NOMO-1 (cell line): Measurements from ENCODE around the gene PDE7B.
A peak's percentile ranks its signal among the peaks of the same experiment; 100 is the strongest.

Experiments
- DNase-seq, 2 experiments: peaks; one replicate each; lab custom pipeline; 2025; ENCODE audit not compliant: unreplicated experiment in 2 of 2; lab: John Stamatoyannopoulos, UW

PDE7B gene

DNA sequence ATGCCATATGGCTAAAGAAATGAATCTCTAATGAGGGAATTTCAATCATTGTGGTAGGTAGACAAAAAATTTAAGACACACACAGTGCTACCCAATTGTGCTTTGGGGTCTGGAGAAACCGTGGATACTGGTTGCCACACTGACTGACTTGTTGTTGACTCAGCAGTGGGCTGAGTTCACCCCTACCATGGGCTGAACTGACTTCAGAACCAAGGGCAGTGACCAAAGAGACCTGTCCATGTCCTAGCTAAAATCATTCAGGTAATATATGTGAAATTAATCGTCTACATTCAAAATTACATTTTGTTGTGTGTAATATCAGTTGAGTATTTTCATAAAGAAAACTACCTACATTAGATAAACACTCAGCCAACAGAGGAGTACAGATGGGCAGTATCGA is 131.6 kb downstream of the PDE7B start:
- no peak for DNase-seq

DNA sequence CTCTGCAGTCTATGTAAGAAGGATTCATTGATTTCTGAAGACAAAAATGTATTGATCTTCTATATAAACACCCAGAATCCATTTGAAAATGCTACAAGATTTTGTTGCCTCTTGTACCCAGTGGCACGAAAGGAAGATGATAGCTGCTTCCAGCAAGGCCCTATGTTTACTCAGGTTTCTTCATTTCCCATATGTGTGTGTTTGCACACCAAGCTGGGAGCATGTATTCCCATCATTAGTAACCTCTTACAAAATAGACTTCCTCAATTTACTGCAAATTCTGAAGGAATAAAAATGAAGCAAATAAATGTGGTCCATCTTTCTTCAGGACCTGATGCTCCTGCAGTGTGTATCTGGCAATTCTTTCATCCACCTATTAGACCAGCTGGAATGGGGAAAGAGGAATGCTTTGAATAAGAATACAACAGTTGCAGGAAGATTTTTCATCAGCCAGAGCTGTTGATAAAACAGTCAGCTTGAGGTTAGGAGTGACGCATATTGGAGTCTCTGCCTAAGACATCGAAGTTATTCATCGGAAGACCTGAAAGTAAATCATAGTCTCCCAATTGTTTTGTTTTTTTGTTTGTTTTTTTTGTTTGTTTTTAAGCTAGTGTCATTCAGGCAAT is 132.3 kb downstream of the PDE7B start:
- no peak for DNase-seq

DNA sequence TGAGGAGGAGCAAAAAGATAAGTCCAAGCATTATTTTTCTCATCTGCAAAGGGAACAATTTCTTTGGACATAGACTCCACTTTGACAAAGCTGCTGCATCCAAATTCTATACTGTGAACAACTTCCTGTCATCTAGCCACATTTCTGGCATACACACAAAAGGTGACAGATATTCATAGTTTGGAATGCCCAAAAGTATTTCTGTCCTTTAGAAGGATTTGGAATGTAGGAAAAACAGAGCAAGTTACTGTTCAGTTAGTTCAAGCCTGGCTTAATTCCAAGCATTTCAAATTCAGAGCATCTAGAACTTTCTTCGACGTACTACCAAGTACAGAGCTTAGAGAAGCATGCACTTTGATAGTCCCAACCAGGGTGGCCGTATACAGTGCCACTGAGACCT is 134.0 kb downstream of the PDE7B start:
- DNase-seq, result no peak

DNA sequence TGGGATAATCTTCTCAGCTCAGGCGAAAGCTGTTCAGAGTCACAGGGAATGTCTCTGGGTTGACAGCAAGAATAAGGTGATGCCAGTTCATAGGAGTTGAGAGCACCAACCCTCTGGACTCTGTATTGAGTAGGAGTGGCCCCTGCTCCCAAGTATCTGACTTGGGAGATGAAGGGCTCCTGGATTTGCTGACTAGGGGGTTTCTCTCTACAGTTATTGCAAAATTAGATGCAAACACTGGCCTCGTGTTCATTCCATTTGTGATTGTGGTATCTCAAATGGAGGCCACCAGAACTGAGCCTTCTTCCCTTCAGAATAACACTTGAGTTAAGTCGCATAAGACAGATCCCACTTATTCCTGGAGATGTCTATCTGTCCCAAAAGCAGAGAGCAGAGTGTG is 135.7 kb downstream of the PDE7B start:
- no peak for DNase-seq

DNA sequence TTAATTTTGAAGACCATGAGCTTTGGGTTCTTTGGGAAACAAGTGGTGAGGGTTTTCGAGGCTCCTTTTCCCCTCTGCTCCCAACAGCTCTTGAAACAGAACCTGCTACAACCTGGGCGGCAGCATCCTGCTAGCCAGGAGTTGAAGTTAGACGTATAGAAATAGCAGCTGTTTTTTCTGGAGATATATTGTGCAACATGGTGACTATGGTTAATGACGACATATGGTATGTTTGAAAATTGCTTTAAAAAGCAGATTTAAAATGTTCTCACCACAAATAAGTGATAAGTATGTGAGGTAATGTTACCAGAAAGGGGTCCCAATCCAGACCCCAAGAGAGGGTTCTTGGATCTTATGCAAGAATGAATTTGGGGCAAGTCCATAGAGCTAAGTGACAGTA is 138.9 kb downstream of the PDE7B start:
- peak in 1 of 2 experiments; percentile 30 for DNase-seq

DNA sequence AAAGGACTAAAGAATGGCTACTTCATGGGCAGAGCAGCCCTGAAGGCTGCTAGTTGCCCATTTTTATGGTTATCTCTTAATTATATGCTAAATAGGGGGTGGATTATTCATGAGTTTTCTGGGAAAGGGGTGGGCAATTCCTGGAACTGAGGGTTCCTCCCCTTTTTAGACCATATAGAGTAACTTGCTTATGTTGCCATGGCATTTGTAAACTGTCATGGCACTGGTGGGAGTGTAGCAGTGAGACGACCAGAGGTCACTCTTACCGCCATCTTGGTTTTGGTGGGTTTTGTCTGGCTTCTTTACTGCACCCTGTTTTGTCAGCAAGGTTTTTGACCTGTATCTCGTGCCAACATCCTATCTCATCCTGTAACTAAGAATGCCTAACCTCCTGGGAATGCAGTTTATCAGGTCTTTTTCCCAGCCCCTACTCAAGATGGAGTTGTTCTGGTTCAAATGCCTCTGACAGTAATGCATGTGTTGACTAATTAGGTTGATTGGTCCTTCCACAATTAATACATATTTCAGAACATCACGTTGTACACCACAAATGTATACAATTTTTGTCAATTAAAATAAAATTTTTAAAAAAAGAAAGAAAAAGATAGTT is 139.5 kb downstream of the PDE7B start:
- DNase-seq, result no peak

DNA sequence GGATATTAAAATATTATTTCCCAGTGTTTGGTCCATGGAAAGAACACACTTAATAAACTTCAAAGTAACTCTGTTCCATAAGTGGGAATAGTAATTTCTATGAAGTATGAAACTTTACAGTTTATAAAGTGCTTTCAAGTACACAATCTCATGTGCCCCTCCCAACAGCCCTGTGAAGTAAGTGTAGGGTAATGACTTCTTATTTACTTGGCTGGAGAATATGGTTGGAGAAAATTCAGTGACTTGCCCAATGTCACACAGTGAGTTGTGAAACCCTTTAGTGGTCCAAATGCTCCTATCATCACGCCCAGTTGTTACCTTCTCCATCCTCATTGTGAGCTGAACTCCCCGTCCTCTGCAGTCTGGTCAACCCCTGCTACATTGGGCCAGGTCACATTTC is 141.2 kb downstream of the PDE7B start:
- DNase-seq, result no peak

DNA sequence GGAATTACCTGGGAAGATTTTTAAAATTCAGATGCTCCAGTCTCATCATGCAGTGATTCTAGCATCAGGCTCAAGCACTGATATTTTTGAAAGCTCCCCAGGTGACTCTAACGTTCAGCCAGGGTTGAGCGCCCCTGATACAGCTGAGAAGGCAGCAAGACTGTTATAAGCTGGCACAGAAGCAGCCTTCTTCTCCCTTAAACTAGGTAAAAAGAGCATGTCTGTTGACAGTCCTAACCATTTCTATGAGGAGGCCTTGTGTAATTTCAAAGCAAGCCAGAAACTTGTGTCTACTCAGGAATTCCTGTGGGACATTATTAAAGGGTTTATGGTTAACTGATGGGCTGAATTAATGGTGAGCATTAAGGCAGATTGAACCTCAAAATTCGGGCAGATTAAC is 141.9 kb downstream of the PDE7B start:
- no peak for DNase-seq

DNA sequence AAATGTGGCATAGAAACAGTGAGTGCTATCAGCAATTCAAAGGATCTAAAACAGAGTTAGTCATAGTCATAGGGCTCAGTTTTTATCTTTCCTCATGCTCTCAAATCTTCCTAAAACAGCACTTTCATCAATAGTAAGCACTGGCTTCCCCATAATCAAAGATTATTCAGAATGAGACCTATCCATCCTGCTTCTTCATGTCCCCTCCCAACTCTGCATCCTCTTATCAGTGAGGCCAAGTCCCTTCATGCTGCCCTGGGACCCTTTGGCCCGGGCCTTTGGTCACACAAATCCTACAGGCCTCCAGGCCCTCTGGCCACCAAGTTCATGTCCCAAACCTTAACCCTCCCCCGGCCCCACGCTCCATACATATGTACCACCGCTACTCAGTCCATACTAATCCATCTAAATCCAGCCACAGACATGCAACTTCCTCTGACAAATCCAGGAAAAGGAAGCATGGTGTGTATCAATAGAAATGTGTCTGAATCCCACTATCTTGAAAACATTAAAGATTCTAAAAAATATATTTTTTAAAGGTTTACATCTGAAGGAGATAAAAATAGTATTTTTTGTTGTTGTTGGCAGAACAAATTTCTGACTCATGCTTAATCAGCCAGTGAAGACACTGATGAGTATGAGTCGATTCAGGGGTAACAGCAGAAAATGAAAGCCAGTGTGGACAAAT is 143.5 kb downstream of the PDE7B start:
- DNase-seq, result peak in 1 of 2 experiments; percentile 46

DNA sequence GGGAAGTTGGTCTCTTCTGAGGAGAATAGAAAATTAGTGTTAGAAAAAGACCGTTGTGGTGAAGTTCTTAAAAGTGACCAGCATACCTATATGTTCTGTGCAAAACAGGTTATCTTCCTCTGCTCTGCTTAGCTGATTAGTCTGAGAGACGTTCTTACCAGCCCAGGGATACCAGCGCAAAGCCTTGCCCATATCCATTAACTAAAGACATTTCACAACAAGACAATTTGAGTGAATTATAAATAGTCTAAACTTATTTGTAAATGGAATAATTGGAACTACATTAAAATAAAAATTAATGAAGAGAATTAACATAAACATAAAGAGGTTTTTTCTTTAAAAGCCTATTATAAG is 144.0 kb downstream of the PDE7B start:
- DNase-seq, result no peak

DNA sequence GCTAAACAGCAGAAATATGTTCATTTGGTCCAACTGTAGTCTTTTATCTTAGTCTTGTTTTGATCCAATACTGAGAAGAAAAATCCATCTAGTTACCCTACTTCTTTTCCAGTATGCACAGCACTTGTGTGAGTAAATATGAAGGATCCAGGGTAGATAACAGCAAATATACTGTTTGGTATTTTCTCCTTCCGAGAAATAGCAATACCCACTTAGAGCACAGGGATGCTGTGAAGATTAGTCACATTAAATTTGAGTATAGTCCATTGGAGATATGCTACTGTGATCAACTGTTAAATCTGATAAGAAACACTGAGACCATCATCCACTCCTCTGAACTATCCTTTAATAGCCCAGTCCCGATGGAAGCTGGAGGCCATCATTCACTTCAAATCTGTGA is 145.2 kb downstream of the PDE7B start:
- DNase-seq, result no peak

DNA sequence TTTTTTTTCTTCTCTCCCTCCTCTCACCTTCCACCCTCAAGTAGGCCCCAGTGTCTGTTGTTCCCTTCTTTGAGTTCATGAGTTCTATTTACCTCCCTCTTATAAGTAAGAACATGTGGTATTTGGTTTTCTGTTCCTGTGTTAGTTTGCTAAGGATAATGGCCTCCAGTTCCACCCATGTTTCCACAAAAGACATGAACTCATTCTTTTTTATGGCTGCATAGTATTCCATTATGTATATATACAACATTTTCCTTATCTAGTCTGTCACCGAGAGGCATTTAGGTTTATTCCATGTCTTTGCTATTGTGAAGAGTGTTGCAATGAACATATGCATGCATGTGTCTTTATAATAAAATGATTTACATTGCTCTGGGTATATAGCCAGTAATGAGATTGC is 147.9 kb downstream of the PDE7B start:
- DNase-seq, result no peak

DNA sequence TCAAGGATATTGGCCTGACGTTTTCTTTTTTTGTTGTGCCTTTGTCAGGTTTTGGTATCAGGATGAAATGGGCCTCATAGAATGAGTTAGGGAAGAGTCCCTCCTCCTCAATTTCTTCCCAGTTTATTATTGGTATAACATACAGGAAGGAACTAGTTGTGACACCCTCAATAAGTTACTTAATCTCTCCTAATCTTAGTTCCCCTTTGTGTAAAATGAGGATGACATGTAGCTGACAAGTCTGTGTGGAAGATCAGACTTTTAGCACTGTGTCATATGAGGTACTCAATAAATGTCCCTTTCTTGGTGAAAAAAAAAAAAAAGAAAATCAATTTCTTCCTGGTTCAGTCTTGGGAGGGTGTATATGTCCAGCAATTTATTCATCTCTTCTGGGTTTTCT is 155.8 kb downstream of the PDE7B start:
- DNase-seq, result peak in 1 of 2 experiments; percentile 89

DNA sequence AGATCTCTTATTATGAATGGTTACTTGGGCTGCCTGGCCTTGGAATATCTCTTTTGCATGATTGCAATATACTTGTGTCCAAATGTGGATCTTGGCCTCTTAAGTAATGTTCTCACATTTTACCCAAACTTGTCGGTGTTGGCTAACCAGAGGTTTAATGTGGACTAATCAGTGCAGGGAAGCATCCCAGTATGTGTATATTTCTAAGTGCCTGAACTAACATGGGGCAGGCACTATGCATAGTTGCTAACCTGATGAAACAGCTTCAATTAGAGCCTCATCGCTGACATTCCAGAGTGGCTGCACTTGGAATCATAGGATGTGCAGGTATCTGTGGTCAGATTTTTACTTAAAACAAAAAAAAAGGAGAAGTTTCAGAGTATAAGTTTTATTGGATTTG is 160.0 kb downstream of the PDE7B start:
- no peak for DNase-seq

DNA sequence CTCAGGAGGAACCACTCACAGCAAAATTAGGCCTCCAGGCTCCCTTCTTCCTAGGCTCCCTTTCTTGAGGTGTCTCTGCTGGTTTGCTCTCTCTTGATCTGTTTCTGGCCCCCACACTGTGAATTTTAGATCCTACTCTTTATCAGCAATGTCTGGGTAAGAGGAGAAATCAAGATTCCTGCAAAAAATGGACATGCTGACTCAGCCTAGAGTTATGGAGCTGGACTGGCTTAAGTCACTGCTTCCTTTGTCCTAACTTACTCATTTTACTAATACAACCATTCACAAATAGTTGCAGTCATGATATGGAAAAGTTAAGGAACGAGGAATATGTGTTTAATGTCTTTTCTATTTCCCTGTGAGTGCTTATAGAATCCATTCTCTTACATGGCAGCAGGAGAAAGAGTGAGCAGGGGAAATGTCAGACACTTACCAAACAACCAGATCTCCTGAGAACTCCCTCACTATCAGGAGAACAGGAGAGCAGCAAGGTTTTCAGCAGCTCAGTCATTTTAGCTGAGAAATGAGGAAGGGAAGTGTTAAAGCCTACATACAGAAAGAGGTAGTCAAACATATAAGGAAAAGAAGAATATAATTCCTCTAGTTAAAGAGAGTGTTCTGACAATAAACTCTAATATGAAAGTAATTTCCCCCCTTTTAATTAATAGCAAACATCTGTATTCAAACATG is 160.8 kb downstream of the PDE7B start:
- no peak for DNase-seq

DNA sequence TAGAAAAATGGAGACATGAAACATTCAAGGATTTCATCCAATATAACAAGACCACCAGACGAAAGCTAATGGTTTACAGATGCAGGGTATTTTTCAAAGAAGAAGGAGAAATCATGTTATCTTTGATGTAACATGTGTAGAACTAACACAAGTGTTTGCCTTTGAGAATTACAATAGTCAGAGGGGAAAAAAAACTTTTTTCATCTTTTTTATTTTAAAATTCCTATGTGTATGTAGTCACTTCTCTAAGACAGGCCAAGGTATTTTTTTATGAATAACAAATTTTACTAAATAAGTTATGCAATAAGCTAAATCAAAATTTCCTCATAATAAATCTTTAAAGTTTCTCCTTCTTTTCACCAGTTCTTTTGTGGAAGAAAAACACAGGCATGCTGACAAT is 161.4 kb downstream of the PDE7B start:
- no peak for DNase-seq

DNA sequence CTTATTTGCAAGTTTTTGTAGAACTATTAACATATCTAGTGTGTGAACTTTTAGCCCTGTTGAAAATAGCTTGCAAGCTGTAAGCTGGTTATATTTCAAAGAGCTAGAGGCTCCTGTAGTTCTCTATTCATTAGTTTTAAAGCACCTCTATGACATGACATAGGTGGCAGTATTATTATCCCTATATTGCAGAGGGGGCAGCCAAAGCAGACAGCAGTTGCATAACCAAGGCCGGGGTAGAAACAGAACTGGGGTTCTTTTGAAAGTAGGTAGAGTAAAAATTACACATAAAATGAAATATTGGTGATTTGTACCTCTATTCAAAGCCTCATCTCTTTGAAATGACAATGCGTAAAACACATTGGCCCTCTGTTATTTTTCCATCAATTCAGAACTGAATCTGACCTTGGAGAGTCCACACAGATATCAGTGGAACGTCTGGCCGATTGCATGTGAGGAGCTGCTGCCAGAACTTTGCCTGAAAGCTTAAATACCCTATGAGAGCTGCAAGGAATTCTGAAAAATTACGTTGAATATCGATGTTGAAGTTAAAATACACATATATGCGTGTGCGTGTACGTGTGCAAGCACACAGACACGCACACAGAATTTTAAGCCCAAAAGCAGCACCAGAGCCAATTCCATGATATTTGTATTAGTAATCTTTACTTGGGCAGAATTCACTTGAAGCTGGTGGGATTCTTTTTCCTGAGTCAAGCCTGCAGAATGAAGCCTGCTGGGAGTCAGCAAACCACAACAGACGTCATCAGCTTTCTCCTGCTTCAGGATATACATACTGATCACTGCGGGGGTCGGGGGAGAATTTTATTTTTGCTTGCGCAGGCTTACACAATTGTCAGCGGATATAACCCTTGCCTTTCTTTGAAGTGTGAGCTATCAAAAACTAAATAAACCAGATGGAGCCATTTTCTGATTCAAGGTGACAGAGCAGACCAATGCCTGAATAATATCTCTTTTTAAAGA is 163.2 kb downstream of the PDE7B start:
- no peak for DNase-seq

DNA sequence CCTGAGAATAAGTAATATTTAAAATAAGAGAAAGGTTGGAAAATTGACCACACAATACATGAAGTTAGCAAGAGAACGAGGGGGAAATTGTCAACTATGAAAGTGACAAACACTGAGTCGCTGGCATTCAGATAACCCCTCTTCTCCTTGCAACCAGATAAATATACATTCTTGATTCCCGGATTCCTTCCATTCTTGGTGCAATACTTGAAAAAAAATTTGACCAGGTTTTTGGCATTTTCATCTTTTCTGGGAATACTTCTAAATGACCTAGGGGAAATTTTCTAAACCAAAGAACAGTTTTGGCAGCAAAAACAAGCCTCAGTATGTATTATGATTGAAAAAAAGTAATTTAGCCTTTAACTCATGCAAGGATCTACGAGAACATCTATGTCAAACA is 164.0 kb downstream of the PDE7B start:
- DNase-seq, result no peak

DNA sequence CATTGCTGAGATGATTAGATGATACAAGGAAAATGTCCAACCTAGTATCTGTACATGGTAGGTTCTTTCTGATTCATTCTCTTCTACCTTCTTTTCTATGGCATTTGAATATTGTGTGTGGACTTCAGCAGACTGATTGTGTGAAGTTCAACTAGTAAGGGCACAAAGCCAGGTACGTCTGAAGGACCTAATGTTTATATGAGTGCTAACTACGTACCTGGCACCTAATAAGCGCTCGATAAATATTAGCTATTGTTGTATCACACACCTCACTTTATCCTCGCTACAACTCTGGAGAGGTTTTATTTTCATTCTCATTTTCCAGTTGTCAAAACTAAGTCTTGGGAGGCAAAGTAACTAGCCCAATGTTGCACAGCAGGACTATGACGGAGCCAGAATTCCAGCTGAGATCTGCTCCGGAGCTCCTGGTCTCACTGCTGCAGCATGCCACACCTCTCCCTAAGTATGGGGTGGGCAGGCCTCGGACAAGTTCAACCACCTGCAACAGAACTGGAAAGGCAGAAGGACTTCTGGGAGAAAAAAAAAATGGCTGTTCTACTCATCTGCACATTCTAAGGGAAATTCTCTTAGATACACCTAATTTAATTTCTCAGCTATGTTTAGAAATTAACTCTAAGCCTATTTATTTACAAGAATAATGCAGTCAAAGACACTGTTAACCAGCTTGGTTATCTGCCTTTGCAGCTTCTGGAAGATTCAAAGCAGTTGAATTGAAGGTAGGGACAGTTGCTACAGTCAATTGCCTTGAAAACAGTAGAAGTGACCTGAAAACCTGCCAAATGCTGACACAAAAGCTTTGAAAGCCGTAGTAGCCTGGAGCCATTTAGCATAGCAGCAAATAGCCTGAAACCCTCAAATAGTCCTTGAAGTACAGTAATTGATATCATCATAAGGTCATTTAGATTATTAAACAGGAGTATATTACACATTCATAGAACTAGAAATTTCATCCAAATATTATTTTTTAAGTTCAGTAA is 165.0 kb downstream of the PDE7B start:
- no peak for DNase-seq

DNA sequence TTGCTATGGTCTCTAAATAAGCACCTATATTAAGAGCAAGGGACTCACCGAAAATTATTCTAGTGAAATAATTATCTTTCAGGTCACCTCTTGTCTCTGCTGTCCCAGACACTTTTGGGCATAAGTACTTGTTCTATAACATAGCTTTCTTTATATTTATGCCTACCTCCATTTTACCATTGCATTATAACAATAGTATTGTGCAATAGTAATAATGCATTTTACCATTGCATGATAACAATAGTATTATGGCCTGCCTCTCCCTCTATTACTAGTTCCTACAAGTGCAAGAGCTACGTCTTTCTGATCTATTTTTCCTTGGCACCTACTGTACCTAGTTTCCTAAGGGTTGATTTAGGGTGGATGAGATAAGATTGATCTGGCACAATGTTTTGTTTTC is 169.2 kb downstream of the PDE7B start:
- no peak for DNase-seq
